SK-N-SH (cell line): Measurements from ENCODE around the gene MAMDC2. TPM values are rescaled to one million over a fixed set of nuclear protein-coding genes. Genes with fewer than 3 reads are reported as not detected.

Source experiments
- CTCF ChIA-PET: fragments of 300-600, 350-600 bp; formaldehyde crosslinking; extraction: SDS; loops from one replicate; lab custom pipeline; 2021; lab: Yijun Ruan, JAX
- POLR2A ChIA-PET: fragments of 350-600 bp; sonication (Branson Sonifier 250); formaldehyde crosslinking; extraction: SDS; loops from one replicate; lab custom pipeline; 2020; ENCODE audit warnings: antibody characterized with exemption, inconsistent platforms; lab: Yijun Ruan, JAX
- DNase-seq: peaks from one replicate; pipeline ENCODE4 v3.0.0; 2012
- H2AFZ ChIP-seq: fragments of 200-600 bp; sonication (generic); 2 replicates; pipeline ENCODE4 v1.8.1; 2016; ENCODE audit warnings: antibody characterized with exemption, mild to moderate bottlenecking, low read depth
- H3F3A ChIP-seq: fragments of 200-600 bp; sonication (generic); replicated peaks from 2 replicates; pipeline ENCODE3; 2016; ENCODE audit warnings: antibody characterized with exemption, mild to moderate bottlenecking; ENCODE audit not compliant: insufficient read depth
- H3K27ac ChIP-seq, 2 experiments: fragments of 200-500 bp in 1 of 2; fragments of 200-600 bp in 1 of 2; sonication (Bioruptor generic) in 1 of 2; sonication (generic), shearing (Covaris generic) in 1 of 2; 2 replicates each; pipeline versions ENCODE4 v1.5.1 to v1.6.1; 2014 to 2016; ENCODE audit warnings: low read depth in 2 of 2, inconsistent platforms in 1 of 2, low read length in 1 of 2, mild to moderate bottlenecking in 1 of 2, mixed read lengths in 1 of 2
- H3K27me3 ChIP-seq: fragments of 200-600 bp; sonication (generic), shearing (Covaris generic); 2 replicates; pipeline ENCODE4 v1.6.1; 2016; ENCODE audit warnings: mixed run types; ENCODE audit not compliant: insufficient read depth
- H3K36me3 ChIP-seq, 2 experiments: fragments of 200-500 bp in 1 of 2; fragments of 200-600 bp in 1 of 2; sonication (Bioruptor generic) in 1 of 2; sonication (generic) in 1 of 2; replicated peaks in 1 of 2; 2 replicates each; pipeline versions ENCODE3 to v1.5.1; 2014 to 2016; ENCODE audit warnings: low read length in 1 of 2, mild to moderate bottlenecking in 1 of 2; ENCODE audit not compliant: insufficient read depth in 2 of 2, control insufficient read depth in 1 of 2
- H3K4me1 ChIP-seq, 2 experiments: fragments of 200-500 bp in 1 of 2; fragments of 200-600 bp in 1 of 2; sonication (Bioruptor generic) in 1 of 2; sonication (generic), shearing (Covaris generic) in 1 of 2; 2 replicates each; pipeline versions ENCODE4 v1.5.1 to v1.6.1; 2014 to 2016; ENCODE audit warnings: low read depth in 1 of 2, low read length in 1 of 2, mixed run types in 1 of 2; ENCODE audit not compliant: insufficient read depth in 2 of 2, control insufficient read depth in 1 of 2
- H3K4me2 ChIP-seq: fragments of 200-600 bp; sonication (generic), shearing (Covaris generic); 2 replicates; pipeline ENCODE4 v1.6.1; 2017; ENCODE audit warnings: mixed run types
- H3K4me3 ChIP-seq, 2 experiments: fragments of 200-500 bp in 1 of 2; fragments of 200-600 bp in 1 of 2; sonication (Bioruptor generic) in 1 of 2; sonication (generic), shearing (Covaris generic) in 1 of 2; 2 replicates each; pipeline versions ENCODE4 v1.5.1 to v1.8.1; 2014 to 2016; ENCODE audit warnings: low read depth in 2 of 2, inconsistent platforms in 1 of 2, low read length in 1 of 2, mild to moderate bottlenecking in 1 of 2, mixed read lengths in 1 of 2, moderate library complexity in 1 of 2
- H3K79me2 ChIP-seq: fragments of 200-600 bp; sonication (generic); 2 replicates; pipeline ENCODE4 v1.8.1; 2017; ENCODE audit warnings: mild to moderate bottlenecking; ENCODE audit not compliant: insufficient read depth
- H3K9ac ChIP-seq: fragments of 200-600 bp; sonication (generic); 2 replicates; pipeline ENCODE4 v1.6.1; 2017; ENCODE audit warnings: mixed run types
- H3K9me2 ChIP-seq: fragments of 200-600 bp; sonication (generic); 2 replicates; pipeline ENCODE4 v1.6.1; 2017; ENCODE audit warnings: mixed run types
- H3K9me3 ChIP-seq: fragments of 200-600 bp; sonication (generic); 2 replicates; pipeline ENCODE4 v1.6.1; 2017; ENCODE audit warnings: mixed run types, mild to moderate bottlenecking, moderate library complexity
- H4K20me1 ChIP-seq: fragments of 200-600 bp; sonication (generic); 2 replicates; pipeline ENCODE4 v1.6.1; 2017; ENCODE audit warnings: mild to moderate bottlenecking, mixed run types; ENCODE audit not compliant: insufficient read depth
- CHD2 ChIP-seq: fragments of 150-350 bp; IDR thresholded peaks from 2 replicates; pipeline ENCODE4 v1.6.1; 2018; ENCODE audit warnings: low read length; ENCODE audit not compliant: partially characterized antibody
- EP300 ChIP-seq, 2 experiments: IDR thresholded peaks; 2 replicates each; pipeline versions ENCODE4 v1.4.0 to v1.6.1; 2012; ENCODE audit warnings: borderline replicate concordance in 1 of 2, low read depth in 1 of 2, low read length in 1 of 2
- FOSL2 ChIP-seq: IDR thresholded peaks from 2 replicates; pipeline ENCODE4 v1.4.0; 2012; ENCODE audit warnings: low read depth, mild to moderate bottlenecking, moderate library complexity, borderline replicate concordance
- FOXJ3 ChIP-seq: sonication (generic); formaldehyde crosslinking; IDR thresholded peaks from 2 replicates; pipeline ENCODE4 v1.5.1; 2020; ENCODE audit warnings: mild to moderate bottlenecking, missing genetic modification reagents
- FOXM1 ChIP-seq: IDR thresholded peaks from 2 replicates; pipeline ENCODE4 v1.4.0; 2012; ENCODE audit warnings: low read depth, mild to moderate bottlenecking
- GABPA ChIP-seq: IDR thresholded peaks from 2 replicates; pipeline ENCODE4 v1.4.0; 2012; ENCODE audit warnings: low read depth, mild to moderate bottlenecking
- GATA2 ChIP-seq: sonication (generic); formaldehyde crosslinking; IDR thresholded peaks from 2 replicates; pipeline ENCODE4 v1.5.0; 2020; ENCODE audit warnings: mild to moderate bottlenecking, missing genetic modification reagents
- JUND ChIP-seq: IDR thresholded peaks from 2 replicates; pipeline ENCODE4 v1.4.0; 2012
- MXI1 ChIP-seq: IDR thresholded peaks from 2 replicates; pipeline ENCODE4 v1.6.1; 2012; ENCODE audit warnings: mild to moderate bottlenecking, low read depth, low read length, improper control_type of control experiment
- NFIC ChIP-seq: IDR thresholded peaks from 2 replicates; pipeline ENCODE4 v1.4.0; 2012; ENCODE audit warnings: borderline replicate concordance
- RAD21 ChIP-seq: IDR thresholded peaks from 2 replicates; pipeline ENCODE4 v1.6.1; 2012; ENCODE audit warnings: mild to moderate bottlenecking, low read length
- RCOR1 ChIP-seq: fragments of 150-350 bp; IDR thresholded peaks from 2 replicates; pipeline ENCODE4 v1.6.1; 2017; ENCODE audit warnings: antibody characterized with exemption, low read length
- RFX5 ChIP-seq: IDR thresholded peaks from 2 replicates; pipeline ENCODE4 v1.6.1; 2012; ENCODE audit warnings: mild to moderate bottlenecking, improper control_type of control experiment, low read length
- SIN3A ChIP-seq: IDR thresholded peaks from 2 replicates; pipeline ENCODE4 v1.6.1; 2012; ENCODE audit warnings: low read depth, mild to moderate bottlenecking, low read length, moderate library complexity, borderline replicate concordance
- TEAD4 ChIP-seq: IDR thresholded peaks from 2 replicates; pipeline ENCODE4 v1.4.0; 2012; ENCODE audit warnings: mild to moderate bottlenecking, borderline replicate concordance; ENCODE audit not compliant: insufficient read depth
- YY1 ChIP-seq: IDR thresholded peaks from 2 replicates; pipeline ENCODE4 v1.4.0; 2012; ENCODE audit warnings: low read depth, mild to moderate bottlenecking
- whole genome bisulfite sequencing: methylation state at CpG from one replicate; pipeline ENCODE4 v1.1.6; 2017; ENCODE audit warnings: low lambda C conversion rate; 5-methylcytosine and 5-hydroxymethylcytosine counted together
- polyA plus RNA-seq, 3 experiments: library from polyadenylated mRNA; depleted of rRNA; stranded (reverse); fragments of >200 nt; gene quantifications; 2 replicates each; pipeline ENCODE4 v1.2.3, GENCODE V29; 2012
- TF ChIP-seq, protein P1 (sequence below): fragments of 200-600 bp; sonication (generic); IDR thresholded peaks from 2 replicates; pipeline ENCODE4 v1.6.1; 2017; ENCODE audit warnings: antibody characterized with exemption, mild to moderate bottlenecking, moderate library complexity
- TF ChIP-seq, protein P2 (sequence below): IDR thresholded peaks from 2 replicates; pipeline ENCODE4 v1.4.0; 2012; ENCODE audit warnings: low read depth
- TF ChIP-seq, protein P3 (sequence below): IDR thresholded peaks from 2 replicates; pipeline ENCODE4 v1.6.1; 2012; ENCODE audit warnings: mild to moderate bottlenecking, low read depth, low read length, moderate library complexity
- TF ChIP-seq, protein P4 (sequence below): fragments of 150-350 bp; IDR thresholded peaks from 2 replicates; pipeline ENCODE4 v1.6.1; 2017; ENCODE audit warnings: antibody characterized with exemption, low read length, low read depth, borderline replicate concordance

Gene MAMDC2
- polyA plus RNA-seq, 1 of the 3 experiments (the other 2 are of a cell fraction): not detected

DNA sequence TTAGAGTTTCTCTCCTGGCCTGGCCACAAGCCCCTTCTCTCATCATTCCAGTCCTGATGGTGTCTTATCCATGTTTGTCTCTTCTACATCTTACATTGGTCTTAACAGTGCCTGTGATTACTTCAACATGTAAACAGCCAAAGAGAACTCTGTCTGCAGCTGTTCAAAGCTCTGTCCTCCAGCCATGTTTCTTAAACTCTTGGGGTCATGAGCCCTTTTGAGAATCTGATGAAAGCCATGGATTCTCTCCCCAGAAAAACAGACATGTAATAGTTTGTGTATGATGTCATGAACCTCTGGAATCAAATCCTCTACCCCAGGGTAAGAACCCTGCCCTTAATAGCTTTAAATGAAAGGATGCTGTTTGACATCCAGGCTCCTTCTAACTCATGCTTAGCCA, 30.1 kb downstream of the MAMDC2 start:
- H3F3A ChIP-seq: peaks cover 4% of the 10 kb centered on the region
- H3K4me3 ChIP-seq: no peak overlapping the region
- POLR2A ChIA-PET: no interaction called here
- no peak overlapping the region for H3K27ac ChIP-seq
- no peaks in the 10 kb centered on the region for H3K9me3 ChIP-seq
- H3K9me2 ChIP-seq: no peaks in the 10 kb centered on the region
- H4K20me1 ChIP-seq: no peaks in the 10 kb centered on the region
- no peak for DNase-seq
- no peaks in the 10 kb centered on the region for H3K79me2 ChIP-seq
- no peak overlapping the region for H2AFZ ChIP-seq
- CTCF ChIA-PET: interaction anchor here (3.8 kb wide), 1 partner anchor 39 kb away, joined by 22 read pairs; no protein-coding TSS in a partner anchor
- H3K4me2 ChIP-seq: peak overlapping the region; percentile 27; the same call in 1 of the 2 replicates
- H3K4me1 ChIP-seq: no peaks in the 10 kb centered on the region
- no peak for TF ChIP-seq EP300 (IDR thresholded peaks at IDR 0.05; ENCODE audit: borderline replicate concordance in 1 of 2, low read depth in 1 of 2, low read length in 1 of 2)
- TF ChIP-seq FOSL2: no peak
- TF ChIP-seq, protein P1, sequence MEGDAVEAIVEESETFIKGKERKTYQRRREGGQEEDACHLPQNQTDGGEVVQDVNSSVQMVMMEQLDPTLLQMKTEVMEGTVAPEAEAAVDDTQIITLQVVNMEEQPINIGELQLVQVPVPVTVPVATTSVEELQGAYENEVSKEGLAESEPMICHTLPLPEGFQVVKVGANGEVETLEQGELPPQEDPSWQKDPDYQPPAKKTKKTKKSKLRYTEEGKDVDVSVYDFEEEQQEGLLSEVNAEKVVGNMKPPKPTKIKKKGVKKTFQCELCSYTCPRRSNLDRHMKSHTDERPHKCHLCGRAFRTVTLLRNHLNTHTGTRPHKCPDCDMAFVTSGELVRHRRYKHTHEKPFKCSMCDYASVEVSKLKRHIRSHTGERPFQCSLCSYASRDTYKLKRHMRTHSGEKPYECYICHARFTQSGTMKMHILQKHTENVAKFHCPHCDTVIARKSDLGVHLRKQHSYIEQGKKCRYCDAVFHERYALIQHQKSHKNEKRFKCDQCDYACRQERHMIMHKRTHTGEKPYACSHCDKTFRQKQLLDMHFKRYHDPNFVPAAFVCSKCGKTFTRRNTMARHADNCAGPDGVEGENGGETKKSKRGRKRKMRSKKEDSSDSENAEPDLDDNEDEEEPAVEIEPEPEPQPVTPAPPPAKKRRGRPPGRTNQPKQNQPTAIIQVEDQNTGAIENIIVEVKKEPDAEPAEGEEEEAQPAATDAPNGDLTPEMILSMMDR: no peak
- no peak for TF ChIP-seq TEAD4
- no peak for TF ChIP-seq FOXJ3 (CRISPR knock-in tag)
- TF ChIP-seq, protein P2, sequence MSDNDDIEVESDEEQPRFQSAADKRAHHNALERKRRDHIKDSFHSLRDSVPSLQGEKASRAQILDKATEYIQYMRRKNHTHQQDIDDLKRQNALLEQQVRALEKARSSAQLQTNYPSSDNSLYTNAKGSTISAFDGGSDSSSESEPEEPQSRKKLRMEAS: no peak
- TF ChIP-seq JUND: no peak
- no peak for TF ChIP-seq GATA2
- TF ChIP-seq CHD2: no peak
- TF ChIP-seq YY1: no peak
- TF ChIP-seq RCOR1: no peak
- no peak for TF ChIP-seq MXI1
- TF ChIP-seq, protein P3, sequence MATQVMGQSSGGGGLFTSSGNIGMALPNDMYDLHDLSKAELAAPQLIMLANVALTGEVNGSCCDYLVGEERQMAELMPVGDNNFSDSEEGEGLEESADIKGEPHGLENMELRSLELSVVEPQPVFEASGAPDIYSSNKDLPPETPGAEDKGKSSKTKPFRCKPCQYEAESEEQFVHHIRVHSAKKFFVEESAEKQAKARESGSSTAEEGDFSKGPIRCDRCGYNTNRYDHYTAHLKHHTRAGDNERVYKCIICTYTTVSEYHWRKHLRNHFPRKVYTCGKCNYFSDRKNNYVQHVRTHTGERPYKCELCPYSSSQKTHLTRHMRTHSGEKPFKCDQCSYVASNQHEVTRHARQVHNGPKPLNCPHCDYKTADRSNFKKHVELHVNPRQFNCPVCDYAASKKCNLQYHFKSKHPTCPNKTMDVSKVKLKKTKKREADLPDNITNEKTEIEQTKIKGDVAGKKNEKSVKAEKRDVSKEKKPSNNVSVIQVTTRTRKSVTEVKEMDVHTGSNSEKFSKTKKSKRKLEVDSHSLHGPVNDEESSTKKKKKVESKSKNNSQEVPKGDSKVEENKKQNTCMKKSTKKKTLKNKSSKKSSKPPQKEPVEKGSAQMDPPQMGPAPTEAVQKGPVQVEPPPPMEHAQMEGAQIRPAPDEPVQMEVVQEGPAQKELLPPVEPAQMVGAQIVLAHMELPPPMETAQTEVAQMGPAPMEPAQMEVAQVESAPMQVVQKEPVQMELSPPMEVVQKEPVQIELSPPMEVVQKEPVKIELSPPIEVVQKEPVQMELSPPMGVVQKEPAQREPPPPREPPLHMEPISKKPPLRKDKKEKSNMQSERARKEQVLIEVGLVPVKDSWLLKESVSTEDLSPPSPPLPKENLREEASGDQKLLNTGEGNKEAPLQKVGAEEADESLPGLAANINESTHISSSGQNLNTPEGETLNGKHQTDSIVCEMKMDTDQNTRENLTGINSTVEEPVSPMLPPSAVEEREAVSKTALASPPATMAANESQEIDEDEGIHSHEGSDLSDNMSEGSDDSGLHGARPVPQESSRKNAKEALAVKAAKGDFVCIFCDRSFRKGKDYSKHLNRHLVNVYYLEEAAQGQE: no peak
- no peaks in the 10 kb centered on the region for H3K27me3 ChIP-seq
- no peak overlapping the region for H3K9ac ChIP-seq
- no peaks in the 10 kb centered on the region for H3K36me3 ChIP-seq

DNA sequence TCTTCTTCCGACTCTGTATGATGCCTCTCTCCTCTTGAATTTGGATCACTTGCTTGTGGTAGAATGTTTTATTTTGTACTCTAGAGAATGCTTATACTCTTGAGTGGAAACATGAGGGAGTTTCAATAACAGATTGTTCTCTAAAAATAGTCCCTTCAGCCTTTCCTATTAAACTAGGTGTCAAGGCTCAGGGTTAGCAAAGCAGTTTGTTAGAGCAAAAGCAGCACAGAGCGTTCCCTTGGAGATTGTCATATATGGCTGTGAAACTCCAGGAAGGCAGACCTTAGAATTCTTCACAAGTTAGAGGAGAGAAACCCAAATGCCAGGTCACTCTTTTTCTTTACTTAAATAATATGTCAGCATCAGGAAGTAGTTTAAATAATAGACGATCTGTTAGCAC, 33.0 kb downstream of the MAMDC2 start:
- Histone ChIP-seq H3K36me3 (no peaks in the 10 kb centered on the region), H3K9ac (no peak overlapping the region), H3K27me3 (no peaks in the 10 kb centered on the region), H2AFZ (no peak overlapping the region), H3F3A (peaks cover under 1% of the 10 kb centered on the region), H3K9me2 (no peaks in the 10 kb centered on the region), H3K4me1 (no peaks in the 10 kb centered on the region), H3K27ac (no peak overlapping the region), H3K9me3 (no peaks in the 10 kb centered on the region), H3K4me3 (no peak overlapping the region), H3K79me2 (no peaks in the 10 kb centered on the region), H4K20me1 (no peaks in the 10 kb centered on the region), H3K4me2 (no peak overlapping the region)
- 52% methylated on average over 3 of the region's 3 CpGs for WGBS
- no peak for DNase-seq
- CTCF ChIA-PET: no interaction called here
- POLR2A ChIA-PET: no interaction called here
- TF ChIP-seq, protein P1: no peak
- TF ChIP-seq TEAD4 (no peak), RAD21 (no peak), RFX5 (no peak), FOSL2 (no peak), GATA2 (no peak), CHD2 (no peak), NFIC (no peak), FOXM1 (no peak), EP300 (IDR thresholded peaks at IDR 0.05; ENCODE audit: borderline replicate concordance in 1 of 2, low read depth in 1 of 2, low read length in 1 of 2) (no peak), SIN3A (no peak), GABPA (no peak)
- TF ChIP-seq, protein P4, sequence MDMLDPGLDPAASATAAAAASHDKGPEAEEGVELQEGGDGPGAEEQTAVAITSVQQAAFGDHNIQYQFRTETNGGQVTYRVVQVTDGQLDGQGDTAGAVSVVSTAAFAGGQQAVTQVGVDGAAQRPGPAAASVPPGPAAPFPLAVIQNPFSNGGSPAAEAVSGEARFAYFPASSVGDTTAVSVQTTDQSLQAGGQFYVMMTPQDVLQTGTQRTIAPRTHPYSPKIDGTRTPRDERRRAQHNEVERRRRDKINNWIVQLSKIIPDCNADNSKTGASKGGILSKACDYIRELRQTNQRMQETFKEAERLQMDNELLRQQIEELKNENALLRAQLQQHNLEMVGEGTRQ: no peak
